Measurements from ENCODE around the gene SLC6A13.

DNA sequence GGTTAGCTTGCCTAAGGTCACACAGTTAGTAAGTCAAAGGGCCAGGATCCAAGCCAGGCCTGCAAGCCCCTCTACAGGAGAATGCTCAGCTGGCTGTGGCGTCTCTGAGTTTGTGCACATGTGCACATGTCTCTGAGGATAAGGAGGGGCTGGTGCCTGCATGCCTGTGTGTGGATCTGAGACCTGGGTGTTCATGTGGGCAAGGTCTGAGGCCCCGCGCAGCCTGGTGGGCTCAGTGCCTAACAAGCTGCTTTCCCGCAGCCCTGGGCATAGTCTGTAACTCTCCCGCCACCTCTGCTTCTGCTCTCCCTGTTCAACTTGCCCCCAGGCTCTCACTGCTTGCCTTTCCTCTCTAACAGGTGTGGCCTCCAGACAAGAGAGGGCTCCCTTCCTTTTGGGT lies 44.4 kb downstream of the SLC6A13 start:
- TF ChIP-seq, protein P1, sequence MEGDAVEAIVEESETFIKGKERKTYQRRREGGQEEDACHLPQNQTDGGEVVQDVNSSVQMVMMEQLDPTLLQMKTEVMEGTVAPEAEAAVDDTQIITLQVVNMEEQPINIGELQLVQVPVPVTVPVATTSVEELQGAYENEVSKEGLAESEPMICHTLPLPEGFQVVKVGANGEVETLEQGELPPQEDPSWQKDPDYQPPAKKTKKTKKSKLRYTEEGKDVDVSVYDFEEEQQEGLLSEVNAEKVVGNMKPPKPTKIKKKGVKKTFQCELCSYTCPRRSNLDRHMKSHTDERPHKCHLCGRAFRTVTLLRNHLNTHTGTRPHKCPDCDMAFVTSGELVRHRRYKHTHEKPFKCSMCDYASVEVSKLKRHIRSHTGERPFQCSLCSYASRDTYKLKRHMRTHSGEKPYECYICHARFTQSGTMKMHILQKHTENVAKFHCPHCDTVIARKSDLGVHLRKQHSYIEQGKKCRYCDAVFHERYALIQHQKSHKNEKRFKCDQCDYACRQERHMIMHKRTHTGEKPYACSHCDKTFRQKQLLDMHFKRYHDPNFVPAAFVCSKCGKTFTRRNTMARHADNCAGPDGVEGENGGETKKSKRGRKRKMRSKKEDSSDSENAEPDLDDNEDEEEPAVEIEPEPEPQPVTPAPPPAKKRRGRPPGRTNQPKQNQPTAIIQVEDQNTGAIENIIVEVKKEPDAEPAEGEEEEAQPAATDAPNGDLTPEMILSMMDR (optimal IDR thresholded peaks at IDR 0.05 in 1 of 3, IDR thresholded peaks at IDR 0.05 in 1 of 3, conservative IDR thresholded peaks at IDR 0.05 in 1 of 3; ENCODE audit: extremely low read depth in 1 of 3, insufficient read depth in 2 of 3, low read length in 3 of 3) = no peak
- TF ChIP-seq EZH2 (IDR thresholded peaks at IDR 0.05; ENCODE audit: low read length) = no peak

Data from keratinocyte (primary cell).